Choroid plexus epithelial cell (primary cell): ENCODE results near the gene SBK1.

Source experiments
- DNase-seq: peaks from one replicate; pipeline ENCODE4 v3.0.0-alpha.2; 2010; ENCODE audit warnings: low read depth
- H3K4me3 ChIP-seq: 2 replicates; pipeline ENCODE4 v1.5.1; 2011; ENCODE audit warnings: low read depth, mild to moderate bottlenecking, control low read depth, low read length, moderate library complexity
- CTCF ChIP-seq: conservative IDR thresholded peaks from 2 replicates; pipeline ENCODE4 v1.5.1; 2011; ENCODE audit warnings: low read depth, mild to moderate bottlenecking, control low read depth, inconsistent platforms, low read length, moderate library complexity

SBK1 gene

DNA sequence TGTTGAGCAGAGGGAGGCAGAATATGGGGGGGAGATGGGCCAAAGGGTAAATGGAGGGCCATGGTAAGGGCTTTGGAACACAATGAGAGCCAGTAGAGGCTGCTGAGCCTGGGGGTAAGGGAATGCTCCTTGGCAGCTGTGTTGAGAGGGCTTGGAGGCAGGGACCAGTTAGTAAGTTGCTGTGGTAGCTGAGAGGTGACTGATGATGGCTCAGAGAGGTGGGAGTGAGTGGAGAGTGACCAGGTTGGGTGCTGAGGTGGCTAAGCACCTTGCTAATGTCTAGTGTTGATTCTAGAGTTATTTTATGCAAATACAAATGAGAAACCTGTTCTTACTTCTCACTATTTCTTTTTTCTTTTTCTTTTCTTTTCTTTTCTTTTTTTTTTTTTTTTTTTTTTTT, 10.8 kb downstream of the SBK1 start:
- no peak overlapping the region for H3K4me3 ChIP-seq
- TF ChIP-seq CTCF, result no peak
- DNase-seq, result no peak

- DNase-seq, result peak; percentile 60
- no peak overlapping the region for H3K4me3 ChIP-seq
- no peak for TF ChIP-seq CTCF
Observed at GRCh38 chr16:28304214-28304613, 11.9 kb downstream of the SBK1 start.

GRCh38 chr16:28307936-28308335, 15.6 kb downstream of the SBK1 start:
- no peak overlapping the region for H3K4me3 ChIP-seq
- DNase-seq, result no peak
- TF ChIP-seq CTCF, result no peak

GRCh38 chr16:28308794-28309584, 16.7 kb downstream of the SBK1 start:
- H3K4me3 ChIP-seq, result no peak overlapping the region
- no peak for DNase-seq
- TF ChIP-seq CTCF, result no peak

DNA sequence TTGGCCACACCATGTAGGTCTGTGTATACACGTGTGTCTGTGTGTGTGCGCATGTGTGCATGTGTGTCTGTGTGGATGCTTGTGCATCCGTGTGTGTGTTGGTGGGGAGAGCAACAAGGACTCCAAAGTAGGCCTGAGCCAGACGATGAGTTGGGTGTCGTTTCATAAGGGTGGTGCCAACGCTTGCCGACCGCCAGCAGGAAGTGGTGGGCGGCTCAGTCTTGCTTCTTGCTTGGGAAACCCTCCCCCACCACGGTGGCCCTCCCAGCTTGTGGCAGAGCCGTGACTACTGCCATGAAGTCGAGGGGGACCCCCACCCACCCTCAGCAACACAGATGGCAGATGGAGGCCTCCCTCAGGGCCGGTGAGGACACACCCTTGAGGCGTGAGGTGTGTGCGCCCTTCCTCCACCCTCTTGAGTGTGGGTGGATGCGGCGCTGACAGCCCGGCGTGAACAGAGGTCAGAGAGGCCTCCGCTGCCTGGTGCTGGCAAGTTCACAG, 17.5 kb downstream of the SBK1 start:
- TF ChIP-seq CTCF, result no peak
- H3K4me3 ChIP-seq, result no peak overlapping the region
- DNase-seq, result no peak

DNA sequence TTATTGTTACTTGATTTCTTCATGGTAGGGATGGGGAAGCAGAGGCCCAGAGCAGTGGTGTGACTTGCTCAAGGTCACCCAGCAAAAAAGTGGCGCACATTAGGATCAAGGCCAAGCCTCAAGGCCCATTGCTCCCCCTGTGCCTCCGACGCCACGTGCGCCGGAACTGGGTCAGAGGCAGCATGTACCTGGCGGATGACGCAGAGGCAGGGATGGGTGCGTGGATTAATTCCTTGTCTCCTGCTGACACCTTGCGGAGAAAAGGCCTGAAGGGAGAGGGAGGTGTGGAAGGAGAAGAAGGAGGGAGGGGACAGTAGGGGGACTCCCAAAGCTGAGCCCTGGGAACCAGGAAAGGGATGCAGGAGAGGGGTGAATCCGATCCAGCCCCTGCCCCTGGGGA, 18.5 kb downstream of the SBK1 start:
- DNase-seq, result no peak
- no peak for TF ChIP-seq CTCF
- no peak overlapping the region for H3K4me3 ChIP-seq

DNA sequence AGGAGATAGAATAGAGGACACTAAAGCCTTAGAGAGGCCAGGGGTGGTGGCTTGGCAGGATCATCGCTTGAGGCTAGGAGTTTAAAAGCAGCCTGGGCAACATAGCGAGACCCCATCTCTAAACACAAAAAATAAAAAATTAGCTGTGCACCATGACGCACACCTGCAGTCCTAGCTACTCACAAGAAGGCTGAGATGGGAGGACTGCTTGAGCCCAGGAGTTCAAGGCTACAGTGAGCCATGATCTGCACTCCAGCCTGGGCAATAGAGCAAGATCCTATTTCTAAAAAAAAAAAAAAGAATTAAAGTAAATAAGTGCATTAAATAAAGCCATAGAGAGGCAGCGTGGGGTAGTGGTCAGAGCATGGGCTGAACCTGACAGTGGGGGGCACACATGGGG, 19.1 kb downstream of the SBK1 start:
- H3K4me3 ChIP-seq, result no peak overlapping the region
- TF ChIP-seq CTCF, result no peak
- DNase-seq, result no peak
